NCI-H774 (cell line): ENCODE results near the gene VCAN.

Source experiments
- DNase-seq: peaks from one replicate; lab custom pipeline; 2025; lab: John Stamatoyannopoulos, UW

VCAN gene

GRCh38 chr5:83469075-83469474, 2.5 kb upstream of the VCAN start:
- DNase-seq, result no peak

- no peak for DNase-seq
These were observed 779 bp upstream of the VCAN start for GRCh38 chr5:83470526-83471404.

- no peak for DNase-seq
These were observed 616 bp downstream of the VCAN start for GRCh38 chr5:83472213-83472507.

- DNase-seq, result peak; percentile 55
These were observed 1.2 kb downstream of the VCAN start for GRCh38 chr5:83472508-83473345.

DNA sequence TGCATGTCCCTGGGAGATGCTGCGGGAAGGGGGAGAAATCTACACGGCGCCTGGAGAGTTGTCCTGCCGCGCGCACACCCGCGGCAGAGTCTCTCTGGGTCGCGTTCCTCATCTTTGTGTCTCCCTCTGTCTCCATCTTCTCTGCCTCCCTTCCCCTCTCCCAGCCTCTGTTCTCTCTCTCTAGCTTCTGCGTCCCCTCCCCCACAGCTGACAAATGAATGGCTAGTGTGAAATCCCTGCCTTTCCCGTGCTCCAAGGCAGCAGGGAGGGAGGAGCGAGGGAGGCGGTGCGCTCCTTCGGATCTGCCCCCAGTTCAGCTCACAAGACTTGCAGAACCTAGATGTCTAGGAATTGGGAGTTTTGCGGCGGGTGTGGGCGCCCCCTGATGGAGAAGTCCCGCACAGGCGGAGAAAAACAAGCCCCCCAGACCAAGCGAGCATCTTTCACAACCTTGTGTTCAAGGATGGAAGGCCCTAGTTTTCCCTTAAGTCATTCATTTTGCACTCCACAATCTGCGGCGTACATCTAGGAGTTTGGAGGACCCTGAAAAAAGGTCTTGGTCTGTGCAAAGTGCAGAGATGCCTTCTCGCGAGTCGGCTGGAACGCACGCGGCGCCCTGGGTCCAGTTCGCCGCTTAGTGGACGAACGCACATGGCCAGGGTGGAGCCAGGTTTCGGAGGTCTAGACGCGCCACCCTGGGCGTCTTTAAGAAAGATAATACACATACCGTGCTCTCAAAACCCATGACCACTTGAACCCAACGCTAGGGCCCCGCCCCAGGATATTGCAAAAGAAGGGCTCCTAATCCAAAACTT, 2.0 kb downstream of the VCAN start:
- DNase-seq, result peak; percentile 86

GRCh38 chr5:83474161-83474796, 2.7 kb downstream of the VCAN start:
- peak; percentile 94 for DNase-seq

- DNase-seq, result no peak
These were observed 3.4 kb downstream of the VCAN start for GRCh38 chr5:83474991-83475390.

DNA sequence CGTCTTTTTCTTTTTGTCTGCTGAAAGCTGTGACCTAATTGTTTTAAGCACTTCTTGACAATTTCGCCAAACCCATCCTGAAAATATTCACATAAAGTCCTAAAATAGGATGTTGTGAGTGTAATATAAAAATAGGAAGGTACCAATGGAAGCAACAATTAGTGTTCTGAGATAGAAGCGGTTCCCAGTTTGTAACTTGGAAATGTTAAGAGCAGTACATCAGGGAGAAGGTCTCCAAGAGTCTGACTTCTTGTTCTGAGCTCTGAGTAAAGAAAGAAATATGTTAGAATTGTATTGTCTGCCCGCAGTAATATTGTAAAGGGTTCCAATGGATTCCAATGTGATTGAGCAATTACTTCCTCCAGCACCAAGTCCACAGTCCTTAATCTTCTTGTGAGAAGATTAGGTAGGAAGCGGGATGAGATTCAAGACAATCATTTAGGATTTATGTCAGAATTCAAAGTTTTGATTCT, 3.9 kb downstream of the VCAN start:
- no peak for DNase-seq

DNA sequence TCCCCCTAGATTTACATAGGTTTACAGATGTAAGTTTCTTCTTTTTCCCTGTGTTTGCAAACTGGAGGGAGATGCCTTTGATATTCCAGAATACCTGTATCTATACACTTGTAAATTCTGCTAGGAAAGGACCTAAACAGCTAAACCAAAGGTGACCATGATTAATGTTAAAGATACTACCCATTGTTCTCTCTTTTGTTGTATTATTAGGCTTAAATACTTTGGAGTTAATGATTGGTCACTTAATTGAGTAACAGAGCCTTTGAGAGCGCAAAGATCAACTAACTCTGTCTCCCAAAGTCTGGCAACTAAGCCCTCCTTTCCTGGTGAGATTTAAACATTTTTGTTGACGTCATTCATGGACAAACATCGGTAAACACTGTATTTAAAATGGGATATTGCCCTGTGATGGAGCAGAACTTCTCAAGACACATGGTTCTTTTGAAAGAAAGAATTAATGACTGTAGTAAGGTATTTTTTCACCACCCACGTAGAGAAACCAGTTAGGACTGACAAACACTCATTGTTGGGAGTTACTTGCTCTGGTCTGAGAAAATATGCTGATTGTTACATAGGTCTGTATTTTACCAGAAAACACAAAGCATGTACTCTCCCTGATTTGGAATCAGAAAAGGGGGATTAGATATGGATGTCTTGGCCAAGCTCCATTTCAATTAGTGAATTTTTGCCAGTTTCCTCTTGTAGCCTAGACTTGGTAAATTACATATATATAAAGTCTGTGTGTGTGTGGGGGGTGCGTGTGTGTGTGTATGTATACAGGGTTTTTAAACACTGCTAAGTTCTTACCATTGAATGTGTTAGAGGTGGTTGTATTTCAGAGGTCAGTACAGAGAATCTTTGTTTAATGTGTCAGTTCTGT, 4.6 kb downstream of the VCAN start:
- DNase-seq, result no peak

- DNase-seq, result no peak
These were observed 11.4 kb downstream of the VCAN start for GRCh38 chr5:83482961-83483360.

- DNase-seq, result no peak
These were observed 12.8 kb downstream of the VCAN start for GRCh38 chr5:83484294-83484693.

DNA sequence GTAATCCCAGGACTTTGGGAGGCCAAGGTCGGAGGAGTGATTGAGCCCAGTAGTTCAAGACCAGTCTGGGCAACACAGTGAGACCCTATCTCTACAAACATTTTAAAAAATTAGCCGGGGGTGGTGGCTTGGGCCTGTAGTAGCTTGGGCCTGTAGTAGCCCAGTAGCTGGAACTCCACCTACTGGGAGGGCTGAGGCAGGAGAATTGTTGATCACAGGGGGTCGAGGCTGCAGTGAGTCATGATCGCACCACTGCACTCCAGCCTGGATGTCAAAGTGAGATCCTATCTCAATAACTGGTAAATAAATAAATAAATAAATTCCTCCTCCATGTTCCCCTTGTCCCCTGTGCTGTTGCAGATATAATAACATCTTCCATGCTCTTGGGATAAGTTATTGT, 14.3 kb downstream of the VCAN start:
- no peak for DNase-seq

- no peak for DNase-seq
These were observed 15.6 kb downstream of the VCAN start for GRCh38 chr5:83487155-83487554.

- DNase-seq, result no peak
These were observed 16.7 kb downstream of the VCAN start for GRCh38 chr5:83488271-83488670.

DNA sequence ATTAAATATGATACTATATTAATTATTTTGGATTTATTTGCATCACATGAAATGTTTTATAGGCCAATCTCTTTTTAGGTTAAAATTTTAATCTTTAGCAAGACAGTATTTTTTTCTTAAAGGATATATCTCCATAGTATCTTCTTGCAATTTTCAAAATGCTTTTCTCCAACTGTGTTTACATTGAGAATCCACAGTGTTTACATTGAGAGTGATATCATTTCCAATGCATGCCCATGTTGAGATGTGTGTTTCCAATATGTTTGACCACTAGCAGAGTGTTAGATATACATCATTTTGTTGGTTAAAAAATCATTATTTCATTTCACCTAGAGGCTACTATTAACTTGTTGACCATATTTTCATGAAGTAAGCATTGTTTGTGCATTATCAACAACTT, 17.3 kb downstream of the VCAN start:
- DNase-seq, result no peak

DNA sequence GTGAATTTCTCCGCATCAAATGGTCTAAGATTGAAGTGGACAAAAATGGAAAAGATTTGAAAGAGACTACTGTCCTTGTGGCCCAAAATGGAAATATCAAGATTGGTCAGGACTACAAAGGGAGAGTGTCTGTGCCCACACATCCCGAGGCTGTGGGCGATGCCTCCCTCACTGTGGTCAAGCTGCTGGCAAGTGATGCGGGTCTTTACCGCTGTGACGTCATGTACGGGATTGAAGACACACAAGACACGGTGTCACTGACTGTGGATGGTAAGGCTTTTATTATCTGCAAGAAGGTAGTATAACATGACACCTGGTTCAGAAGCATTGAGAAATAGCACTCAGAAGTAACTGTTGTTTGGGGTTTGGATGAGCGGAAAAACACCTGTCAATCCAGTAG, 18.7 kb downstream of the VCAN start:
- no peak for DNase-seq

GRCh38 chr5:83492331-83492730, 20.8 kb downstream of the VCAN start:
- DNase-seq, result no peak

DNA sequence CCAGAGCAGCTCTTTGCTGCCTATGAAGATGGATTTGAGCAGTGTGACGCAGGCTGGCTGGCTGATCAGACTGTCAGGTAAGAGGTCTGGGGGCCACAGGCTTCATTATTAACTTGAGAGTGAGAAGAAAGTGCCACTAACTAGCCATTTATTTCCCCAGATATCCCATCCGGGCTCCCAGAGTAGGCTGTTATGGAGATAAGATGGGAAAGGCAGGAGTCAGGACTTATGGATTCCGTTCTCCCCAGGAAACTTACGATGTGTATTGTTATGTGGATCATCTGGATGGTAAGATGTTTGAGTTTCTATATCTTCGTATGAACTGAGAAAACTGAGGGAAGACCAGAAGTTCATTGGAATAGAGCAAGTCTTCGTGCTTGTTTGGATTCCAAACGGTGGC, 22.1 kb downstream of the VCAN start:
- DNase-seq, result no peak

DNA sequence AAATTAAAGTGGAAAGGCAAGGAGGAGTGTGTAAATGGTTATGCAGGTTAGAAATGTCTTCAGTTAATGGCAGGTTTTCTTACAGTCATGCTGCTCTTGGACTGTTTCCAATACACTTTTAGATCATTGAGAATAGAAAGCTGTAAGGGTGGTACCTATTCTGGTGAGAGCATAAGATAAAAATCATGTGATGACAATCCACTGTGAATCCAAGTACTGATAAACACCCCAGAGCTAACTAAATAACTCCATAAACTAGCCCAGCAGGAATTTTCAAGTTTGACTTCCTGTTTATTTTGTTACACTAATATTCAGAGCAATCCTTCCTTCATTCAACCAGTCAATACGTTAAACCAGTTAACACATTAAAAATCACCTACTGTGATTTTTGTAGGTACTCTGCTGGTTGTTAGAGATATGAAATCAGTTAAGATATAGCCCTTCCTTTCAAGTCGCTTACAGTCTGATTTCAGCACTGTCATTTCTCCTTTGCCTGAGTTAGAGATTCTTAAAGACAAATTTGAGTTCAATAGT, 22.6 kb downstream of the VCAN start:
- DNase-seq, result no peak

GRCh38 chr5:83494666-83495065, 23.1 kb downstream of the VCAN start:
- no peak for DNase-seq

GRCh38 chr5:83496626-83497025, 25.1 kb downstream of the VCAN start:
- DNase-seq, result no peak
